OCI-LY1 (cell line): ENCODE measurements around the gene PRSS58.

Experiments
- CTCF ChIP-seq: fragments of 200-600 bp; sonication (generic), shearing (Covaris generic); IDR thresholded peaks from 2 replicates; pipeline ENCODE4 v1.5.1; 2017; ENCODE audit warnings: mild to moderate bottlenecking, antibody characterized with exemption, low read length, moderate library complexity, mixed read lengths
- EZH2 ChIP-seq: fragments of 200-600 bp; sonication (generic), shearing (Covaris generic); IDR thresholded peaks from 2 replicates; pipeline ENCODE4 v1.8.0; 2017; ENCODE audit warnings: borderline replicate concordance, mixed run types, mild to moderate bottlenecking, antibody characterized with exemption, low read length, moderate library complexity, mixed read lengths

GRCh38 chr7:142307246-142307900 lies 49.5 kb upstream of the PRSS58 start:
- TF ChIP-seq EZH2 (no peak), CTCF (no peak)
